H1 (cell line): ENCODE data around the gene RCOR2. TPM values are rescaled to one million over a fixed set of nuclear protein-coding genes. Genes with fewer than 3 reads are reported as not detected.

Experiments
- CTCF ChIA-PET: fragments of 300-600 bp; sonication (Branson Sonifier 250); formaldehyde crosslinking; loops from one replicate; lab custom pipeline; 2021; ENCODE audit not compliant: partially characterized antibody; lab: Charles Lee
- POLR2A ChIA-PET: fragments of 300-600 bp; sonication (Branson Sonifier 250); formaldehyde crosslinking; loops from one replicate; lab custom pipeline; 2021; ENCODE audit warnings: inconsistent platforms; ENCODE audit not compliant: partially characterized antibody; lab: Charles Lee
- DNase-seq, 2 experiments: peaks; one replicate each; pipeline versions ENCODE4 v3.0.0 to v3.0.0-alpha.2; 2010 to 2022; ENCODE audit warnings: low spot score in 2 of 2, low read depth in 1 of 2, mixed read lengths in 1 of 2
- FAIRE-seq: peaks from 2 replicates; lab custom pipeline; 2011; peaks lifted over from hg19 to GRCh38; lab: Jason Lieb, UNC
- H2AFZ ChIP-seq: 2 replicates; pipeline ENCODE4 v1.8.1; 2012; ENCODE audit warnings: low read length, inconsistent platforms
- H2AK5ac ChIP-seq: 2 replicates; pipeline ENCODE4 v1.6.1; 2013; ENCODE audit warnings: low read depth, low read length
- H2BK120ac ChIP-seq: replicated peaks from 2 replicates; pipeline ENCODE3; 2013; ENCODE audit warnings: low read depth, low read length, inconsistent platforms
- H2BK12ac ChIP-seq: 2 replicates; pipeline ENCODE4 v1.6.1; 2013; ENCODE audit warnings: low read depth, low read length
- H2BK15ac ChIP-seq: 2 replicates; pipeline ENCODE4 v1.6.1; 2013; ENCODE audit warnings: low read length
- H2BK20ac ChIP-seq: 2 replicates; pipeline ENCODE4 v1.6.1; 2013; ENCODE audit warnings: low read length
- H2BK5ac ChIP-seq: 2 replicates; pipeline ENCODE4 v1.6.1; 2013; ENCODE audit warnings: low read depth, low read length
- H3K14ac ChIP-seq: 2 replicates; pipeline ENCODE4 v1.6.1; 2013; ENCODE audit warnings: inconsistent platforms; ENCODE audit not compliant: insufficient read length
- H3K18ac ChIP-seq: 2 replicates; pipeline ENCODE4 v1.6.1; 2013; ENCODE audit warnings: low read length; ENCODE audit errors: extremely low read depth
- H3K23ac ChIP-seq: 2 replicates; pipeline ENCODE4 v1.6.1; 2013; ENCODE audit warnings: inconsistent platforms; ENCODE audit not compliant: insufficient read length
- H3K23me2 ChIP-seq: 2 replicates; pipeline ENCODE4 v1.6.1; 2013; ENCODE audit warnings: low read depth, low read length
- H3K27ac ChIP-seq: 2 replicates; pipeline ENCODE4 v1.6.1; 2011; ENCODE audit warnings: low read depth, low read length, inconsistent platforms
- H3K27me3 ChIP-seq, 4 experiments: replicated peaks in 1 of 4; 1 replicate in 1 of 4; 2 replicates in 3 of 4; pipeline versions ENCODE4 v1.6.1 to v1.8.1; 2011 to 2013; ENCODE audit warnings: low read length in 3 of 4, mild to moderate bottlenecking in 3 of 4, inconsistent platforms in 2 of 4, mixed read lengths in 2 of 4, moderate library complexity in 1 of 4; ENCODE audit not compliant: control insufficient read depth in 3 of 4, insufficient read depth in 3 of 4; ENCODE audit errors: extremely low read depth in 1 of 4
- H3K36me3 ChIP-seq, 4 experiments: 2 replicates each; pipeline versions ENCODE4 v1.6.1 to v1.8.1; 2011 to 2013; ENCODE audit warnings: mild to moderate bottlenecking in 4 of 4, low read length in 3 of 4, moderate library complexity in 2 of 4, control low read depth in 1 of 4, inconsistent platforms in 1 of 4; ENCODE audit not compliant: insufficient read depth in 4 of 4, control insufficient read depth in 2 of 4
- H3K4ac ChIP-seq: replicated peaks from 2 replicates; pipeline ENCODE3; 2013; ENCODE audit warnings: low read length, low read depth, mixed read lengths, inconsistent platforms; ENCODE audit not compliant: insufficient read length
- H3K4me1 ChIP-seq, 4 experiments: replicated peaks in 1 of 4; 1 replicate in 1 of 4; 2 replicates in 3 of 4; pipeline versions ENCODE4 v1.6.1 to v1.8.1; 2011 to 2013; ENCODE audit warnings: low read length in 3 of 4, inconsistent platforms in 2 of 4, mixed read lengths in 1 of 4; ENCODE audit not compliant: insufficient read depth in 4 of 4, control insufficient read depth in 3 of 4
- H3K4me2 ChIP-seq, 2 experiments: 2 replicates each; pipeline versions ENCODE4 v1.6.1 to v1.8.1; 2011 to 2013; ENCODE audit warnings: low read depth in 2 of 2, low read length in 2 of 2, control low read depth in 1 of 2, inconsistent platforms in 1 of 2, mild to moderate bottlenecking in 1 of 2; ENCODE audit not compliant: insufficient read depth in 1 of 2
- H3K4me3 ChIP-seq, 4 experiments: fragments of 200-600, 300-600 bp in 1 of 4; sonication (generic), shearing (Covaris generic), sonication (Bioruptor Twin) in 1 of 4; 2 replicates each; pipeline versions ENCODE4 v1.5.1 to v1.8.1; 2011 to 2016; ENCODE audit warnings: low read length in 4 of 4, low read depth in 3 of 4, control low read depth in 2 of 4, inconsistent platforms in 2 of 4, mild to moderate bottlenecking in 2 of 4, mixed read lengths in 1 of 4, moderate library complexity in 1 of 4; ENCODE audit not compliant: insufficient read depth in 2 of 4; ENCODE audit errors: extremely low read depth in 1 of 4
- H3K56ac ChIP-seq: replicated peaks from 2 replicates; pipeline ENCODE3; 2013; ENCODE audit warnings: low read depth, mild to moderate bottlenecking, mixed read lengths, low read length, inconsistent platforms; ENCODE audit not compliant: insufficient read length
- H3K79me1 ChIP-seq: 2 replicates; pipeline ENCODE4 v1.6.1; 2013; ENCODE audit warnings: low read depth, low read length, control low read depth
- H3K79me2 ChIP-seq, 2 experiments: 2 replicates each; pipeline versions ENCODE4 v1.6.1 to v1.8.1; 2012 to 2013; ENCODE audit warnings: low read length in 2 of 2, mild to moderate bottlenecking in 2 of 2, inconsistent platforms in 1 of 2; ENCODE audit not compliant: insufficient read depth in 2 of 2, control insufficient read depth in 1 of 2
- H3K9ac ChIP-seq, 4 experiments: replicated peaks in 1 of 4; 1 replicate in 1 of 4; 2 replicates in 3 of 4; pipeline versions ENCODE4 v1.6.1 to v1.8.1; 2011 to 2013; ENCODE audit warnings: low read depth in 3 of 4, low read length in 3 of 4, control low read depth in 2 of 4, mild to moderate bottlenecking in 2 of 4, moderate library complexity in 2 of 4, inconsistent platforms in 1 of 4; ENCODE audit errors: extremely low read depth in 1 of 4
- H3K9me3 ChIP-seq, 2 experiments: 2 replicates each; pipeline versions ENCODE4 v1.6.1 to v1.8.1; 2012 to 2013; ENCODE audit warnings: mild to moderate bottlenecking in 2 of 2, moderate library complexity in 2 of 2, control low read depth in 1 of 2, inconsistent platforms in 1 of 2, low read depth in 1 of 2, low read length in 1 of 2, mixed read lengths in 1 of 2; ENCODE audit not compliant: insufficient read depth in 2 of 2
- H4K20me1 ChIP-seq, 2 experiments: replicated peaks in 1 of 2; 2 replicates each; pipeline versions ENCODE3 to v1.8.1; 2011 to 2013; ENCODE audit warnings: inconsistent platforms in 2 of 2, low read length in 2 of 2, mild to moderate bottlenecking in 1 of 2; ENCODE audit not compliant: insufficient read depth in 2 of 2, control insufficient read depth in 1 of 2
- H4K5ac ChIP-seq: 2 replicates; pipeline ENCODE4 v1.6.1; 2013; ENCODE audit warnings: low read length, low read depth, mixed read lengths, inconsistent platforms; ENCODE audit not compliant: insufficient read length
- H4K8ac ChIP-seq: 2 replicates; pipeline ENCODE4 v1.8.0; 2013; ENCODE audit warnings: mild to moderate bottlenecking, moderate library complexity, low read length, inconsistent platforms; ENCODE audit not compliant: insufficient read depth; ENCODE audit errors: extremely low read depth
- H4K91ac ChIP-seq: replicated peaks from 2 replicates; pipeline ENCODE3; 2013; ENCODE audit warnings: low read length, mixed read lengths, inconsistent platforms; ENCODE audit not compliant: insufficient read length
- ATF3 ChIP-seq: IDR thresholded peaks from 2 replicates; pipeline ENCODE4 v1.6.1; 2011; ENCODE audit warnings: low read depth, mild to moderate bottlenecking, low read length; ENCODE audit not compliant: insufficient read depth
- CBX8 ChIP-seq: fragments of 300-800, 300-1000 bp; sonication (generic); IDR thresholded peaks from 2 replicates; pipeline ENCODE4 v1.7.1; 2016; ENCODE audit warnings: low read depth, low read length, borderline replicate concordance
- CEBPB ChIP-seq: IDR thresholded peaks from 2 replicates; pipeline ENCODE4 v1.6.1; 2012; ENCODE audit warnings: low read depth, low read length
- HDAC6 ChIP-seq: IDR thresholded peaks from one replicate; pipeline ENCODE4 v1.7.1; 2012; ENCODE audit warnings: low read depth, mild to moderate bottlenecking, inconsistent platforms, low read length, moderate library complexity
- PHF8 ChIP-seq: fragments of 200-600 bp; sonication (generic); conservative IDR thresholded peaks from 2 replicates; pipeline ENCODE4 v1.7.1; 2012; ENCODE audit warnings: low read depth, mild to moderate bottlenecking, inconsistent platforms, low read length, moderate library complexity
- POU5F1 ChIP-seq: IDR thresholded peaks from 2 replicates; pipeline ENCODE4 v1.6.1; 2011; ENCODE audit warnings: low read depth, mild to moderate bottlenecking, low read length, moderate library complexity
- RNF2 ChIP-seq: fragments of 200-900, 300-1000 bp; sonication (generic); IDR thresholded peaks from 2 replicates; pipeline ENCODE4 v1.7.1; 2016; ENCODE audit warnings: borderline replicate concordance, low read depth, mild to moderate bottlenecking, antibody characterized with exemption, low read length; ENCODE audit not compliant: poor library complexity, severe bottlenecking; ENCODE audit errors: missing control alignments
- SAP30 ChIP-seq: fragments of 300-600 bp; sonication (generic); IDR thresholded peaks from 2 replicates; pipeline ENCODE4 v1.7.1; 2012; ENCODE audit warnings: low read length, moderate library complexity, mild to moderate bottlenecking, inconsistent platforms; ENCODE audit not compliant: insufficient read depth, insufficient replicate concordance
- SUZ12 ChIP-seq: fragments of 200-600 bp; sonication (generic); IDR thresholded peaks from 2 replicates; pipeline ENCODE4 v1.6.1; 2012; ENCODE audit warnings: mild to moderate bottlenecking, inconsistent platforms, low read length, moderate library complexity, mixed read lengths
- TEAD4 ChIP-seq: IDR thresholded peaks from 2 replicates; pipeline ENCODE4 v1.6.1; 2012; ENCODE audit warnings: low read depth, low read length, inconsistent platforms, mixed read lengths
- WGBS, 2 experiments: shearing (Covaris generic) in 1 of 2; methylation state at CpG; one replicate each; pipeline versions ENCODE4 v1.1.6 to v1.1.7; 2013 to 2015; ENCODE audit warnings: low lambda C conversion rate in 2 of 2, mixed read lengths in 2 of 2, inconsistent platforms in 1 of 2, low coverage in 1 of 2, missing lambda C conversion rate in 1 of 2; ENCODE audit not compliant: insufficient replicate concordance in 2 of 2, insufficient coverage in 1 of 2, insufficient read length in 1 of 2; ENCODE audit errors: extremely low coverage in 1 of 2, missing lambda C conversion rate in 1 of 2; 5-methylcytosine and 5-hydroxymethylcytosine counted together
- polyA plus RNA-seq, 7 experiments: library from polyadenylated mRNA; depleted of rRNA in 3 of 7; stranded (reverse) in 5 of 7; unstranded in 2 of 7; fragments of >200 nt in 5 of 7; fragments of 200-250 nt in 2 of 7; gene quantifications; 1 replicate in 5 of 7; 2 replicates in 1 of 7; 4 replicates in 1 of 7; pipeline versions ENCODE4 v1.2.1 to v1.2.3, GENCODE V29; 2011 to 2013; ENCODE audit warnings: missing spikeins in 2 of 7, mixed read lengths in 2 of 7
- total RNA-seq: library from RNA; stranded (reverse); fragmentation: NEBNext Ultra II Directional; extraction: Animal tissue kit (Norgen Biotek cat#: 25700); gene quantifications from 2 replicates; pipeline ENCODE4 v1.2.1, GENCODE V29; 2021
- TF ChIP-seq, protein P1 (sequence below): IDR thresholded peaks from 2 replicates; pipeline ENCODE4 v1.6.1; 2011; ENCODE audit warnings: low read length, improper control_type of control experiment

Gene RCOR2
- total and polyA plus RNA-seq, 2 of the 8 experiments (the other 6 are each of a cell fraction or from before 2014, with no cell fraction given), result 54.6 to 78.0 TPM

GRCh38 chr11:63875506-63876065, 41.4 kb downstream of the RCOR2 start:
- 93% methylated on average over 8 of the region's 8 CpGs; no CpG with 5 or more reads in 1 of the 2 experiments for WGBS, 2 experiments
- TF ChIP-seq, protein P1, sequence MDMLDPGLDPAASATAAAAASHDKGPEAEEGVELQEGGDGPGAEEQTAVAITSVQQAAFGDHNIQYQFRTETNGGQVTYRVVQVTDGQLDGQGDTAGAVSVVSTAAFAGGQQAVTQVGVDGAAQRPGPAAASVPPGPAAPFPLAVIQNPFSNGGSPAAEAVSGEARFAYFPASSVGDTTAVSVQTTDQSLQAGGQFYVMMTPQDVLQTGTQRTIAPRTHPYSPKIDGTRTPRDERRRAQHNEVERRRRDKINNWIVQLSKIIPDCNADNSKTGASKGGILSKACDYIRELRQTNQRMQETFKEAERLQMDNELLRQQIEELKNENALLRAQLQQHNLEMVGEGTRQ, result no peak
- TF ChIP-seq SUZ12 (no peak), CEBPB (no peak), POU5F1 (no peak), SAP30 (no peak), RNF2 (no peak), HDAC6 (no peak), ATF3 (no peak), TEAD4 (no peak), PHF8 (no peak), CBX8 (no peak)

More at GRCh38 chr11:63875506-63876065, 41.4 kb downstream of the RCOR2 start:
- Histone ChIP-seq H4K91ac (no peak overlapping the region), H2BK12ac (no peak overlapping the region), H3K79me1 (peaks cover 17% of the 10 kb centered on the region), H3K9me3 (no peaks in the 10 kb centered on the region), H3K27me3 (no peaks in the 10 kb centered on the region), H3K4me1 (peaks cover 8 to 19% (median 13%) of the 10 kb centered on the region in 4 experiments), H3K4ac (no peak overlapping the region), H2BK20ac (no peak overlapping the region), H3K4me3 (no peak overlapping the region), H3K18ac (no peak overlapping the region), H2AK5ac (no peak overlapping the region), H2BK15ac (no peak overlapping the region), H3K14ac (no peak overlapping the region), H3K79me2 (peaks cover 0 to 83% of the 10 kb centered on the region in 2 experiments; a peak in 2 of 4 replicates), H3K36me3 (no peaks in the 10 kb centered on the region), H4K20me1 (peaks cover 12 to 39% of the 10 kb centered on the region in 2 experiments), H3K9ac (no peak overlapping the region), H2AFZ (no peak overlapping the region), H2BK120ac (no peak overlapping the region), H2BK5ac (no peak overlapping the region), H3K4me2 (no peak overlapping the region), H3K56ac (no peak overlapping the region), H4K8ac (no peak overlapping the region), H3K27ac (no peak overlapping the region), H4K5ac (no peak overlapping the region), H3K23me2 (no peaks in the 10 kb centered on the region), H3K23ac (no peak overlapping the region)
- CTCF ChIA-PET, result interaction anchor here (0.9 to 8.5 kb wide), 17 partner anchors 8 to 141 kb away, joined by 3 to 76 read pairs (median 5); partner anchors contain the start of genes MARK2 and RCOR2
- POLR2A ChIA-PET, result interaction anchor here (0.6 to 1.6 kb wide), 4 partner anchors 18 to 115 kb away, joined by 3 to 6 read pairs (median 3); no protein-coding TSS in a partner anchor
- no peak for FAIRE-seq
- DNase-seq, result no peak
